GM18519 (cell line): Measurements from ENCODE around the gene OCIAD1.
"Not testable (repeated sequence)": the region's sequence is repeated elsewhere in the genome, so short reads cannot be mapped to it uniquely, and the experiment has no call there.

Source experiments
- ATAC-seq: cut with Tn5 transposase; IDR thresholded peaks from one replicate; pipeline ENCODE4 v1.9.1; 2021; ENCODE audit warnings: mild to moderate bottlenecking, moderate library complexity; ENCODE audit not compliant: unreplicated experiment, low FRiP score

OCIAD1 gene

DNA sequence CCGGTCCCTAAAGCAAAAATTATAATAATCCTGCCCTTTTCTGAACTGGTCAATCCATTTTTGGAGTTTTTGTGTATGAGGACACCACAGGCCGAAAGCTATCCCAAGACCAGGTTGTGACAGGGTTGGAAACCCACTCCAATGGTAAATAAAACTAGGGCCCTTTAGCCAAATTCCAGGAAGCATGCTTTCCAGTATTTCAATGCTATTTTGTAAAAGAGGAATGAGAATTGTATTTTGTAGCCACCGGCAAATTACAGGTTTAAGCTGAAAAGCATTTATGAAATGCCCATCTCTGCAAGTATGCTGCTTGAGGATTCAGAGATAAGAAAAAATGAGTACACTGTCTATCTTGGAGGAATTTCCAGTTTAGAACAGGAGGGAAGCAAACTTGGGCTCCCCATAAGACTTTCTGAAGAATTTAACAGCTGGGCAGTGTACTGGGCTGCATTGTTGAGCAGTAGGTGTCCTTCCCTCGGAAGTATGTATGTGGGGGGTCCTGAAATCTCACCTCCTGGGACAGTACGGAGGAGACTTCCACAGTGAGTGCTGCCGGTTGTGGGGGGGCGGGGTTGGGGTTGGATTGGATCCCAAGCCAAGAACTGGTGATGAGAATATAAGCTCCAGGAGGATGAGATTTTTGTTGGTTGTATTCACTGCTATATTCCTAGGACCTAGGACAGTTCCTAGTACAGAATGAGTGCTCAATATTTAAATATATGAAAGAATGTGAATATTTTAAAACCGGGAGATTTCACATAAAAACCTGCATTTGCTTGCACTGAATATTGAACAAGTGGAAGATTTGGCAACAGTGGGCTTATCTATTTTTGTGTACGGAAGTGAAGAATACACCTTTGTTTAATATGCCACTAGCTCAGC, 48.9 kb downstream of the OCIAD1 start:
- no peak for ATAC-seq

DNA sequence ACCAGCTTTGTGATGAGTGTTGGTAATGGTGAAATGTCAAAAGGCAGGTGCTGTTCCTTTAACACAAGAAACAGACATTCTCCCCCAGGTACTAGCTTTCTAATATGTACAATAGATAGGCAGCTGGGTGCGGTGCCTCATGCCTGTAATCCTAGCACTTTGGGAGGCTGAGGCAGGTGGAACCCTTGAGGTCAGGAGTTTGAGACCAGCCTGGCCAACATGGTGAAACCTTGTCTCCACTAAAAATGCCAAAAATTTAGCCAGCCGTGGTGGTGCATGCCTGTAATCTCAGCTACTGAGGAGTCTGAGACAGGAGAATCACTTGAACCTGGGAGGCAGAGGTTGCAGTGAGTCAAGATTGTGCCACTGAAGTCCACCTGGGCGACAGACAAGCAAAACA, 50.8 kb downstream of the OCIAD1 start:
- ATAC-seq, result not testable (repeated sequence)

DNA sequence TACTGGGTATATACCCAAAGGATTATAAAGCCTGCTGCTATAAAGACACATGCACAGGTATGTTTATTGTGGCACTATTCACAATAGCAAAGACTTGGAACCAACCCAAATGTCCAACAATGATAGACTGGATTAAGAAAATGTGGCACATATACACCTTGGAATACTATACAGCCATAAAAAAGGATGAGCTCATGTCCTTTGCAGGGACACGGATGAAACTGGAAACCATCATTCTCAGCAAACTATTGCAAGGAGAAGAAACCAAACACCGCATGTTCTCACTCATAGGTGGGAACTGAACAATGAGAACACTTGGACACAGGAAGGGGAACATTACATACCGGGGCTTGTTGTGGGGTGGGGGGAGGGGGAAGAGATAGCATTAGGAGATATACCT, 58.9 kb downstream of the OCIAD1 start:
- ATAC-seq, result not testable (repeated sequence)

DNA sequence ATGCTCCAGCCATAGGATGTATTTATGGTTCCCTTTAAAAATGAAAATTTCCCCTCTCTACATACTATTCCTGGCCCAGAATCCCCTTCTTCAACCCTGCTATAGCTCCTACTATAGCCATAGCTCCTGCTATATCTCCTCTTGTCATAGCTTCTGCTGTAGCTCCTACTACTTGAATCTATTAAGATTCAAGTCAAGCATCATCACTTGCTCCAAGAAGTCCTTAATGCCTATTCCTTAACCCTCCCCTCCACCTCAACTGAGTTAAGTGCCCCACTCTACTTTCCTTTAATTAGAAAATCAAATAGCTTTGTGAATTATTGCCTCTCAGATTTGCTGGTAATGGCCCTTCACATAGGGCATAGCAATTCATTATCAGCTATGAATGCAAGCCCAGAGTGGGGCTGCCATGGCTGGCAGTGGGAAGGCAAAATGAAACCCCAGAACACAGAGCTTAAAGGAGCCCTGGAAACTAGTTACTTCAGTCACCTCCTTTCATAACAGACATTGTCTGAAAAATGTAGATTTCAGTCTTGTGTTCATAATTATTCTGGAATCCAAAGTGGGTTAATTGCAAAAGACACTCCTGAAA, 60.2 kb downstream of the OCIAD1 start:
- no peak for ATAC-seq

DNA sequence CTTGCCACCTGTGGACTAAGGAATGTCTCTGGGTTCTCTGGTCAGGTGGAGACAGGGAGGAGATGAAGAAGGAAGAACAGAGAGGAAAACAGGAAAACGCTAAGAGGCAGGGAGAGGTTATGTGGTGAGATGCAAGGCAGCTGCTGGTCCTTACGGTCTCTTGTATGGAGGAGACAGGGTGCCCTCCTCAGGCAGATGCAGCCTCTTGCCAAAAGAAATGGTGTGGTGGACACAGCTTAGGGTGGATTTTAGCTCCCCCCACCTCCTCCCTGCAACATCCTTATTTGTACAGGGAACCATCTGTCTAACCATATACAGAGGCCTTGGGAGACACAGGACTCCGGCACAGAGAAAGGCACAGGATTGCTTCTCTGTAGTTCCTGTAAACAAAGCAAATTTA, 66.0 kb downstream of the OCIAD1 start:
- ATAC-seq, result no peak

DNA sequence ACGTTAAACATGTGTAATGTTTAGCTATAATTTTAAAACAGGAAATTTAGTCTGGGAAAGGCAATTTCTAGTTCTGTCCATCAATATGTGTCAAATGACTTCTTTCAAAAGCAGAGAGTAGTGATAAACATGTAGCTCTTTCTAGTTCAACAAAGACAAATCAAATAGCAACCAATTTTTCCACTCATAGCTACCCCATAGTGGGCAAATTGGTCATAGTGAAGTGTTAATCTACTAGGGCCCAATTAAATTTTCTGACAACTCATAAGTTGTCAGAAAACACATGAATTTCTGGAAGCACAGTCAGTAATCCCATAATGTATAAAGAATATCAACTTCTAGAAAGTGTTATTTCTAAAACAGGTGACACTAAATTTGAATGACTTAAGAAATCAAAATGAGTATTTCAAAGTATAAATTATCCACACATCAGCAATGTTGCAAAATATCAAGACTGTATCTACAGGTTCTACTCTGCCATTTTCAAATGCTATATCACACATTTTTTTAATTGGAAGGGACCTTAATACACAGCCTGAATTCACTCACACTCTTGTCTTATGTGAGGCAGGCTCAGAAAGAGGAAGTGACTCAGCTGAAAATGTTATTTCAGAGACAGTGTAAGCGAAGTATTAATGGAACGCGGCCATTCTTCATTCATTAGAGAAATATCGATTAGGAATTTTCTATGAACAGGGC, 68.0 kb downstream of the OCIAD1 start:
- peak; percentile 91 for ATAC-seq

DNA sequence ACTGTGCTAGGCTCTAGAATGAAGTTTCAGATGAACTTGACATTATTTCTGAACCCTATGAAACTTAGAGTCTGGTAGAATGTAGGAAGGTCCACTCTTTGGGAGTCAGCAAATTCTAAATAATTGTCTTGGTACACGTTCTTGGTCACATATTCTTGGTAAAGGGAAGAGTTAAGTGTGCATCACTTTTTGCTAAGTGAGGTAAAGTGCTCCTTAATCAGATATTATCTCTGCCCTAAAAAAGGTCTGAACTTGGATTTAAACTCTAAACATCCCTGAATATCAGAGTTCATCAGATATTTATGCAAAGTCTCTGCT, 68.5 kb downstream of the OCIAD1 start:
- ATAC-seq, result peak; percentile 20

DNA sequence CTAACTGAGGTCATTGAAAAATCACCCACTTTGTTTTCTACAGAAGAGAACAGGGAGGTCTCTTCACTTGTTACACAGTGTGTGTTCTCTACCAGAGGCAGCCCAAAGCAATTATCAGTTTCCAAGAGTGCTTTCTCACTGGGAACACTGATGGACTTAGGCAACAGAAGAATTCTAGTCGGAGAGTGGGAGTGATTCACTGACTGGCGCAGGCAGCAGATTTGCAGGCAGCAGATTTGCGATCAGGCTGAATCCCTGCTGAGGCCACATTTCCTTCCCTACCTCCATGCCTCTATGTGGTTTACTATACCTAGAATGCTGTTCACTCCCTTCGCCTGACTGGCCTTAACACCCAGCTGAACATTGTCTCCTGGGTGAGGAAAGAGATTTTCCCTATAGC, 69.1 kb downstream of the OCIAD1 start:
- ATAC-seq, result no peak

DNA sequence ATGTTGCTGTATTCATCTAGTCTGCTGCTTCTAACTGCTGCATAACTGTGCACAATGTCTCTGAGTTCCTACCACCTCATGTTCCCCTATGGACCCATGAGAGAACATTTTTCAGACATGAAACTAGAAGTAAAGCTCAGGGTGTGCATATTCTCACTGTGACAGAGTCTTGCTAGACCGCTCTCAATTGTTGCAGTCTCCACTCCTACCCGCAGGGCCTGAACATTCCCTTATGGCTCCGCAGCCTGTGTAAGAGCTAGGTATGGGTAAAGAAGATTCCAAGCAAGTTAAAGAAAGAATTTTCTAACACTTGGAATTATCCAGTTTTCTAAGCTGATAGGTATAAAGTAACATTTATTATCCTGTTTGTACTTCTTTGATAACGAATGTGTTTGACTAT, 70.3 kb downstream of the OCIAD1 start:
- ATAC-seq, result no peak

DNA sequence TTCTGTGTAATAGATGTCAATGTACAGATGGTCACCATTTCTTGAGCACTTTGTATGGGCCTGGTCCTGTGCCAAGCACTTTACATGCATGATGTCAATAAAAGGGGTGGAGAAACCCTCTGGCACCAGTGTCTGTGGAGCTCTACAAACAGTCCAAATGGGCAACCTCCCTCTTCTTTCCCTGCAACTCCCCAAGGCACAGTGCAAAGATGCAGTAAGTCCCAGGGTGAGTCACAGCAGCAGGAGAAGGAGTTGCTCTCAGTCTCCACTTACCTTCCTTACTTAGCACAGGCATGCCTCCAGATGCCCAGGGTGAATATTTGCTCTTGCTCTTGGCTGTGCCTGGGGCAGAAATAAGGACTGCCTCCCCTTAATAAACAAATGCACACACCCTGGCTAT, 71.4 kb downstream of the OCIAD1 start:
- ATAC-seq, result no peak

DNA sequence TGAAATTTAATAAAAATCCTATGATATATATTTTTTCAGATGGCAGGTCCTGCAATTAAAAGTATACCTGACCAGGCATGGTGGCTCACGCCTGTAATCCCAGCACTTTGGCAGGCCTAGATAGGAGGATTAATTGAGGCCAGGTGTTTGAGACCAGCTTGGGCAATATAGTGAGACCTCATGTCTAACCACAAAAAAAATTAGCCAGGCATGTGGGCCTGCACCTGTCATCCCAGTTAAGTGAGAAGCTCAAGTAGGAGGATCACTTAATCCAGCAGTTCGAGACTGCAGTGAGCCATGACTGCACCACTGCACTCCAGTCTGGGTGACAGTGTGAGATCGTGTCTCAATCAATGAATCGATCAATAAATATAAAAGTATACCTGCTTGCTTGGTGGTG, 73.2 kb downstream of the OCIAD1 start:
- no peak for ATAC-seq

DNA sequence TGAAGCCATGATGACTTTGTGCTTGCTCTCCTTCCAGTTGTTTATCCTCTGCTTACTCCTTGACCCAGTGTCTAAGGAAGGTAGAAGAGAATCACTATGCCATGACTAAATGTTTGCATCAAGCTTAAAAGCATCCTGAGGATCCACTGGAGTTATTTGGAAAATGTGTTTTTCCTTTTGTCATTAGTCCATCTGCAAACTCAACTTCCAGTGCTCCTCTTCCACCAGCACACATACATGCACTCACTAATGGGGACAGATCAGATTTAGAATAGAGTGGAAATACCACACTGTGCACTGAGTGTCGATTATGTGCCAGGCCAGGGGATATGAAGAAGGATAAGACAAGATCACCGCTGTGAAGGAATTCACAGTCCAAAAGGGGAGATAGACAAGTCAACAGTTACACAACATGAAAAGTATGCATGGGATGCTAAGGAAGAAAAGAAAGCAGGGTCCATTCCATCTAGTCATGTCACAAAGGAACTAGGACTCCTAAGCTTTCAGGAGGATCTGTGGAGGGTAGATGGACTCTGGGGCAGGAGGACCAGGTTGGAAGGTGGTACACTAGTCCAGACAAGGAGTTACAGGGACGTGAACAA, 73.8 kb downstream of the OCIAD1 start:
- ATAC-seq, result no peak

DNA sequence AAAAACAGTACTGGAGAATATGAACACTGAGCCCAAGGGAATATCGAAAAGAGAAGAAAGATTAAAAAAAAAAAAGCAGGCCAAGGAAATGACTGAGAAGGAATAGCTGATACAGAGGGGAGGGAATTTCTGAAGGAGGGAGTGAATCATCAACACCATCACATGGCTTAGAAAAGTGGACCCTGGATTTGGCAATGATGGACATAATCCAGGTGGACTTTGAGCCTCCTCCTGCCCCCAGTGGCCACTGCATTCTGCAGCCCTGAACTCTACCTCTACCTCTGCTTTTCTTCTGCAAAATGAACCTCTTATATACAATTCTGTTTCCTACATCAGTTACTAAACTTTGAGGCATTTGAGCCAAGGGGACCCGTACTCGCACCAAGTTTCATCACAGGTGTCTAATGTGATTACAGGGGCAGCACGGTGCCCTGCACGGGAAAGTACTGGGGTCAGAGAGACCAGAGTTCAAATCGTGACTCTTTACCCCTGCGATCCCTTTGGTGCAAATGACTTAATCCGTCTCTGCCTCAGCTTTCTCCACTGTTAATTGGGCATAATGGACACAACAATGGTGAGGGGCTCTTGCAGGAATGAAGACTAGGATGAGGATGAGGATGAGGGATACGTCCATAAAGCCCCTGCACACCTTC, 74.6 kb downstream of the OCIAD1 start:
- no peak for ATAC-seq

DNA sequence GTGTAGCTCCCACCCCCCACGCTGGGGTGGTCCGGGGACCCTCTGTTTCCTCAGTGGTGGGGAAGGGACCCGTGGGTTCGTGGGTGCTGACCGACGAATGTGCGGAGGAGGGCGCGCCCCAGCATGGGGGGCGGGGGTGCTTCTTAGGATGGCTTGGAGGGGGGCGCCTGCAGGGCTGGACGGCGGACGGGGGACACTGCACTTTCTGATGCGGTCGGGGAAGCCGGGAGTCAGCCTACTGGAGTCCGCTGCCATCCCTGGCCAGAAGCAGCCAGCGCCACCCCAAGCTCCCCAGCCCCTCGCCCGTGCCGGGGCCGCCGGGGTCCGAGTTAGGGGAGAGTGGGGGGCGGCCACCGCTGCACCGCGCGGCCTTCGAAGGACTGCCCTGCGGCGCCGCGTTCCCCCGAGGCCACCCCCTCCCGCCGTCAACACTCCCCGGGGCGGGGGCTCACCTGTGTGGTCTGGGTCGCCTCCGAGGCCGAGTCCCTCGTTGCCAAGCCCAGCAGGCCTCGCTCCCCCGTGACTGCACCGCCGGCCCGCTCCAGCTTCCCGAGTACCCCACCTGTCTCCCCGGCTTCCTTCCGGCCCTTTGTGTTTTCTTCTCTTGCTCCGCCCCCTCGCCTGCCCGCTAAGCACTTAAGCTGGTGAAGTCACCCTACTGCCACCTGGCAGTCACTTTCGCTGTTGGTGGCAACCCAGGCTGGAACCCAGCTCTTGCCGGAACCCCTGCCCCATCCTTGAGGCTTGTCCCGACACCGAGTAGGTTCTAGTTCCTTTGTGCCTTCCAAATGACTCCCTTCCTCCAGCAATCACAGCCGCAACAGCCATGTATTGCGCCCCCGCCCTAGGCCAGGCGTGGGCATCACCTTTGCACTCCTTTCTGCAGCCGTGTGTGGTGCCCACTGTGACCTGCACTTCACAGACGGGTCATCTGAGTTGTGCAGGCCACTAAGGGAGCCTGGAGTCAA, 75.6 kb downstream of the OCIAD1 start, which contains the start of gene OCIAD2:
Gene OCIAD2 (minus strand): TSS at position 569 of the 968 bp plus-strand sequence. CDS start 2,225 bp downstream, outside the sequence.
- peak; percentile 86 for ATAC-seq

DNA sequence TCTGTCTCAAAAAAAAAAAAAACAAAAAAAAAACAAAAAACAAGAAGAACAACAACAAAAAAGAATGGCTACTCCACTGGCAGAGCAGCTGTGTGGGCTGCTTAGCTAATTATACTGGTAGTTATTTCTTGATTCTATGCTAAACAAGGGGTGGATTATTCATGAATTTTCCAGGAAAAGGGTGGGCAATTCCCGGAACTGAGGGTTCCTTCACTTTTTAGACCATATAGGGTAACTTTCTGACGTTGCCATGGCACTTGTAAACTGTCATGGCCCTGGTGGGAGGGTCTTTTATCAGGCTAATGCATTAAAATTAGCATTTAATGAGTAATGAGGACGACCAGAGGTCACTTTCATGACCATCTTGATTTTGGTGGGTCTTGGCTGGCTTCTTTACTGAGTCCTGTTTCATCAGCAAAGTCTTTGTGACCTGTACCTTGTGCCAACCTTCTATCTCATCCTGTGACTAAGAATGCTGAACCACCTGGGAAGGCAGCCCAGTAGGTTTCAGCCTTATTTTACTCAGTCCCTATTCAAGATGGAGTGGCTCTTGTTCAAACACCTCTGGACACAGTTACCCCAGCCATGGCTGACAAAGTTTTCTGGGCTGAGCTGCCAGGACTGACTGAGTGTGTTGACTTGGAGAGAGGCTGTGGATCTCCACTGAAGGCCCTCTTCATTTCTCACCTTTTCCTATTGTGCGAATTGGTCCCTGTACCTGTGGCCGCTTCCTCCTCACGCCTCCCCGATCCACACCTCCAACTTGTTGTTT, 77.0 kb downstream of the OCIAD1 start:
- no peak for ATAC-seq

DNA sequence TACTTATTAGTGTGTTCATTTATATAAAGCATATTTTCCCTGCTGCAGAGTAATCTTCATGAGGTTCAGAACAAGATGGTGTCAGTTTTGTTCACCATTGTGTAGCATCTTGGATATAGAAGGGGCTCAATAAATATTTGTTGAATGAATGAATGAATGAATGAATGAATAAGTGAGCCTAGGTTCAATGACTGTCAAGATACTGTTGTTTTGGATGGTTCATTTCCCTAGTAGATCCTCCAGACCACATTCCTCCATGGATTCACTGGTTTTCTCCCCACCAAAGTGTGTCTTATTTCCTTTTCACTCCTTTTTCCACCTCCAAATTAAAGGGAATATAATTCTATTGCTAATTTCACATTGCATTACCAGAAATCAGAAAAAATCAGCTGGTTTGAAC, 77.8 kb downstream of the OCIAD1 start:
- no peak for ATAC-seq

DNA sequence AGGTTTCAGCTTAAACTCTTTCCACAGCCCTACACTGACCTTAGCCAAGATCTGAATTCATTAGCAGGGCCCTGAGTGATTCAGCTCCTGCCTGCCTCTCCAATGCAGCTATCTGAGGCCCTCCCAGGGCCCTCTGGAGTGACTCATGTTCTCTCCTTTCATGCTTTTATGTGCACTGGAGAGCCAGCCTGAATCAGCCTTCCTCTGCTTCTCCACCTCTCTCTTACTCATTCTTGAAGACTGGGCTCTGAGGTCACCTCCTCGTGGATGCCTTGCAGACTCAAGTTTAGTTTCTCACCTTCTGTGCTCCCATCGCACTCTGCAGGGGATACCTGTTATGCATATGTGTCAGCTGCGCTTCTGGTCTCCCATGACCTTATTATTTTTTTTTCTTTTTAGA, 78.8 kb downstream of the OCIAD1 start:
- no peak for ATAC-seq

DNA sequence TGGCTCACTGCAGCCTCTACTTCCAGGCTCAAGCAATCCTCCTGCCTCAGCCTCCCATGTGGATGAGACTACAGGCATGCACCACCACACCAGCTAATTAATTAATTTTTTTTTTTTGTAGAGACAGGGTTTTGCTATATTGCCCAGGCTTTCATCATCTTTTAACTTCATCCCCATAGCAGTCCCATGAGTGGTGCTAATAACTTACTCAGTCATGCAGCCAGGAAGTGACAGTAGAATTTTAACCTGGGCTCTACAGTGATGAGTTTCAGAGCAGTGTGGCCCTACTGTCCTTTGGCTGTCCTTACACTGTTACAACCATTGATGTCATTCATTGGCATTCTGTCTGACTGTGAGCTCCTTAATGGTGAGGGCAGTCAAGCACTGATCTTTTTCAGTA, 79.6 kb downstream of the OCIAD1 start:
- ATAC-seq, result no peak
